NOMO-1 treated with dmso at 0.1 percent for 144 hours (cell line): Measurements from ENCODE around the gene TEAD1.
A peak's percentile ranks its signal among the peaks of the same experiment; 100 is the strongest.

Experiments used
- DNase-seq: peaks from one replicate; lab custom pipeline; 2025; ENCODE audit not compliant: unreplicated experiment; lab: John Stamatoyannopoulos, UW

The TEAD1 gene

DNA sequence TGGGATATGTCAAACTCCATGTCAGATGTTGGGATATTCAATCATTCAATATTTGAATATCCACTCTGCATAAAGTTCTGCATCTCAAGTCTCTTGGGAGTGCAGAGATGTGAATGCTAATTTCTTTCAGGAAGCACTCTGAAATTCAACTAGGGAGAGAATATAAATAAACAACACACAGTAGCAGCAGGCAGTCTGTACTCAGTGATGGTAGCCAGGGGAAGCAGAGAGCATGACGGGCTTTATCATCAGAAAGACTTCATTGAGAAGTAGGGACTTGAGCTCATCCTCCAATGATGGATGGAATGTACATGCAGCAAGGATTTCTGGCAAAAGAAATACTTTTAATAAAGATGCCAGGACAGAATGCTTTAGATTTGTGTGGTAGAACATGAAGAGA is 9.8 kb upstream of the TEAD1 start:
- DNase-seq: no peak

DNA sequence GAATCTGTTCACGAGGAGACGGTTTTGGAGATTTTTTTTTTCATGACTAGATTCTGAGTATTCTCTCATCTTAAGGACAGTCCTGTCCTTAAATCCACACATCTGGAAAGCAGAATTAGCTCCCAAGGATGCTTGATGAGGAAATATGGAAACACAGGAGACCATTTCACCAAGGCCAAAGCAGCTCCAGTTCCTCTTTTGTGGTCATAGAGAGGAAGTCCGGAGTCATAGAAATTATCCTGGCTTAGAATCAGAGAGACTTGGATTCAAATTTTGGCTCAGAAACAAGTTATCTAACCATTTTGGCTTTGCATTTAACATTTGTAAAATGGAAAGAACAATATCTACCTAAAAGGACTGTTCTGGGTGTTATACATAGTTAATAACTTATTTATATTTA is 7.3 kb upstream of the TEAD1 start:
- DNase-seq: peak; percentile 58

DNA sequence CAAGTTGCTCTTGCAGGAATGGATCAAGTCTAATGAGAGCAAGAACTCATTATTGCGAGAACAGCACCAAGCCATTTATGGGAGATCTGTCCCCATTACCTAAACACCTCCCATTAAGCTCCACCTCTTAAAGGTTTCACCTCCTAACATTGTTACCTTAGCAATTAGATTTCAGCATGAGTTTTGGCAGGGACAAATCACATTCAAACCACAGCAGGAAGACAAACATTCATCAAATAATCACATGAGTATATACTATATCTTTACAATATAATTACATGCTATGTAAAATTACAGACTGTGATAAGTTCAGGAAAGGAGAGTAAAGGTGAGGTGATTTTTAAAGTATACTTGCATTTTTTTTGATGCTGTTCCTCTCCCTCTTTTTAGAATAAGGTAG is 6.6 kb upstream of the TEAD1 start:
- no peak for DNase-seq

DNA sequence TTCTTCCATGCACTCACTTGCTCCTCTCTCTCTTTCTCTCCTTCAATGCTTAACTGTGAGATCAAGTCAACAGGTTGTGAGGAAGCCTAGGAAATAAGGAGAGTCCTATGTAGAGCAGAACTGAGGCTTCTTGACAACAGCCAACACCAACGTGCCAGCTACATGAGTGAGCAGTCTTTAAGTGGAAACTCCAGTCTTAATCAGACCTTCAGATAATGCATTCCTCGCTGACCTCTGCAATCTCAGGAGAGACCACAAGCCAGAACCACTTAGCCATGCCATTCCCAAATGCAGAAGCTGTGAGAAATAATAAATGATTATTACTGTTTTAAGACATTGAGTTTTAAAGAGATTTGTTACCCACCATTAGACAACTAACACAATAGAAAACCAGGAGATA is 6.1 kb upstream of the TEAD1 start:
- no peak for DNase-seq

DNA sequence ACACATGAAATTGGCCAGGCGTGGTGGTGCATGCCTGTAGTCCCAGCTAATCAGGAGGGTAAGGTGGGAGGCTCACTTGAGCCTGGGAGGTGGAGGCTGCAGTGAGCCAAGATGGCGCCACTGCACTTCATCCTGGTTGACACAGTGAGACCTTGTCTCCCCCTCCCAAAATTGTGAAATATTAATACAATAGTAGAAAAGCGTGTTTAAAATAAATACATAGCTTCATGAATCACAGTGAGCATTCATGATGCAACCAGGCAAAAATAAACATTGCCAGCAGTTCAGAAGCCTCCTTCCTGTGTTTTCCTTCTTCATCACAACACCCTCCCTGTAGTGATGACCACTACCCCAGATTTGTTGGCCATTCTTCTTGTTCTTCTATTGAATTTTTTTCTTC is 4.3 kb upstream of the TEAD1 start:
- no peak for DNase-seq

DNA sequence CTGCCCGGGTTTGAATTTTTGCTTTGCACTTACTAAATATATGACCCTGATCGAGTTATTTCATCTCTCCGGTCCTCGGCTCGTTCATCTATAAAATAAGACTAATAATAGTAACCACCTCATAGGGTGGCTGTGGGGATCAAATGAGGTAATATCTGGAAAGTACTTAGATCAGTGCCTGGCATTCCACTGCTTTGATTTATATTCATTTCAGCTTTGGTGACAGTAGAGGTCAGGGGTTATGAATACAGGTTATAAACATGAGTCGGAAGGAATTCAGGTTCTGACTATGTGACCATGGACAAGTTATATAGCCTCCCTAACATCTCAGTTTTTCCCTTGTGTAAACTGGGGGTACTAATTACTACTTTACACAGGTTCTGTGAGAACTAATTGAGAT is 2.9 kb upstream of the TEAD1 start:
- DNase-seq: no peak

DNA sequence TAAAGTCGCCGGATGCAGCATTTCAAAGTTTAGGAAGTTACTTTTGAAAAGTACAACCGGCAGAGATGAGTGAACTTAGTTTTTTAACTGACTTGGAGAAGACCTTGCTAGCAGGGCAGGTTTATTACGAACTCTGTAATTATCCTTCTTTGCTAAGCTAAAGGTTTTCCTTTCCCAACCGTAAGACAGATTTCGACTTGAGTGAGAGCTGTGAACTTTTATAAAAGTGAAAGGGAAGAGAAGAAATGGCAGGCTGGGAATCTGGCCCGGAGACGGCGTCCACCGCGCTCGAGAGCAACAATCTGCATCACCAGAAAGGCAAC is 659 bp upstream of the TEAD1 start:
- no peak for DNase-seq

DNA sequence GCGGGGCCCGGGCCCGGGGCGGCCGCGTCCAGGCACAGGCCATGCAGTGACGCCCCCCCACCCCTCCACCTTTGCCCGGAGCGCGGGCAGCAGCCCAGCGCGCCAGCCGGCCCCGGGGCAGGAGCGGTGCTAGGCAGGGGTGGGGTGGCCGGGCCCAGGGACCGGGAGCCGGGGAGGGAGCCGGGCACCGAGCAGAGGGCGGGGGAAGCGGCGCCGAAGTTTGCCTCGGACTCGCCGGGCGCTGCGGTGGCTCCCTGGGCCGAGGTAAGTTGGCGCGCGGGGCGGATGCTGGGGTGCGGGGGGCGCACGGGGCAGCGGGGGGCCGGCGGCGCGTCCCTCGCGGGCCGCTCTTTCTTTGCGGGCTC is 332 bp downstream of the TEAD1 start:
- no peak for DNase-seq

DNA sequence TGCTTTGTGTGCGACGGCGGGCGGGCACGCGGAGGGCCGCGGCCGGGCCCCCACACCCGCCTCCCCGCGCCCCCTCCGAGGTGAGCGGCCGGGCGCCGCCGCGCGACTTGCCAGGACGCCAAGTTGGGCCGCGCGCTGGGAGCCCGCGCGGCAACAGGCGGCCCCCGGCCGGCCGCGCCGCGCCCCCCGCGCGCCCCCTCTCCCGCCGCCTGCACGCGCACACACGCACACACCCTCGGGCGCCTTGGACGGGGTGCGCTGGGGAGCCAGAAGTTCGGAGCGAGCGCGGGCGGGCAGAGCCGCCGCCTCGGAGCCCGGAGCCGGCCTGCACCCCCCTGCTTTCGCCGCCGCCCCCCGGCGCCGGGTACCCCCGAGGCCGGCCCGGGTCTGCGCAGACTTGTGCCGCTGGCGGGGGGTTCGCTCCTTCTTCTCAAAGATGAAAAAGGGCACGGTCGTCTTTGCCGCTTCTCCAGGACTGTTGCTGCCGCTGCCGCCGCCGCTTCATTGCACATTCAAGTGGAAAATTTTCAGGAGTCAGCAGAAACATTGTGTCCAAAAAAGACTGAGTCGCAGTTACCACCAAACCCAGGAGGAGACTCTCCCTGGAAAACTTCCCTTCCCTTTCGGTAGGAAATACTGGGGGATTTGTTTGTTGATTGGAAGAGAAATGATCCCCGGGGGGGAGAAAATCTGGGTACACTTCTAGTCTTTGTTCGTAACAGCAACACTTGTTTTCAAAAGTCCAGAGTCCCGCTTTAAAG is 895 bp downstream of the TEAD1 start:
- no peak for DNase-seq

DNA sequence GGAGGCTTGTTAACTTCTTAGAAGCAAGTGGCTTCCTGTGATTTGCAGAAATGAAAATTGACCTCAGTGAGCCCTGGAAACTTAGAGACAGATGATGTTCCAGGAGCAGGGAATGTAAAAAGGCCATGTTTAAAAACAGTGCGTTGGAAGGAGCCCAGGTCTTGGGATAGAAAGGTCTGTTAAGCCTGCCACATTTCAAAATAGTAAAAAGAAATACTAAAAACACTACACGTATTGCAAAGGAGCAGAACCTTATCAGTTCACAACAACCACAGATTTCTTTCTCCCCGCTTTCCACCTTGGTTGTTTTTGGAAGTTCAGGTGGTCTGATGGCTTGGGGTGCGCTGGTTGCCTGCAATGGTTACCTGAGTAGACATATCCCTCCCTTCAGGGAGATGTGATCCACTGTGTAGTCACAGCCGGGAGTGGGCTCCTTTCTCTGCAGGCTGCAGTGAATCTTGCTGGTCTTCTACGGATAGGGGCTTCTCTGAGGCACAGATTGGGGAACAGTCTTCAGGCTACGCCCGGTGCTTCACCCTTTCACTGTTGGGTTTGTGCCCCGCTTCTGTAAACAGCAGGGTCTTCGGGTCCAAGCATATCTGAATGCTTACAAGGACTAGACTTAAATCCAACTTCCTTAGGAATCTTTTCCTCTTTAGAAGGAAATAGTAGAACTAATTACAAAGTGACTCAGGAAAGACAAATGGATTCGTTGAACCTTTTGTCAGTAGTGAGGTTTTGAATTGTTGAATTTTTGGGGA is 1.9 kb downstream of the TEAD1 start:
- DNase-seq: no peak

DNA sequence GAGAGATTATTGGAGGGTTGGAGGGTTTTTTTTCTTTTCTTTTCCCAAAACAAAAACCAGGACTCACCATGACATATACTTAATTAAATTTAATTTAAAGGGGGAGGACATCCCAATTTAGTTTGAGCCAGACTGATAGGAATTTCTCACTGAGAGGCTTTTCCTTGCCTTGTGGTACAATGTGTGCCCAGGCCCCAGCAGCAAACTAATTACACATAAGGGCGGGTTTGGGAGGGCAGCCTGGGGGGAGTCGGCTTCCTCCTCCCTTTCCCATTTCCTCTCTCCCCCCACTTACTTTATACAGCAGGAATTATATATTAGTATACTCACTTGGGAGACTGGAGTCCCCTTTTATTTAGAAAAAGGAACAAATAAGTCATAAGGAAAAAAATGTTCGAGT is 2.9 kb downstream of the TEAD1 start:
- no peak for DNase-seq

DNA sequence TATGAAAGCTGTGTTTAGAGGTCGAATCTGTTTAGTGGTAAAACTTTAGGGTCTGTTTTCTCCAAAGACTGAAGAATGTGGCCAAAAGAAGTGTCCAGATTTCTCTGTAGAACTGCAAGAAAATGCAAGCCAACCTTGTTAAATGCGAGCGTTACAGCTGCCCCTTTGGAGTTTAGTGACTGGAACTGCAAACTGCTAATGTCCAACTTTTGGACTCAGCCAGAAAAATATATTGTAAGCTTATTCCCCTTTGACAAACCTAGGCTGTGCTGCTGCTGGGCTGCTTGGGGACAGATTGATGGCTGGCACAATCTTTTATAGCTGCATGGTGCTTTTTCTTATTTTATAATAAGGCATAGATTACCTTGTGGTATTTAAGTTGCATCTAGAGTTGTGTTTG is 3.9 kb downstream of the TEAD1 start:
- no peak for DNase-seq

DNA sequence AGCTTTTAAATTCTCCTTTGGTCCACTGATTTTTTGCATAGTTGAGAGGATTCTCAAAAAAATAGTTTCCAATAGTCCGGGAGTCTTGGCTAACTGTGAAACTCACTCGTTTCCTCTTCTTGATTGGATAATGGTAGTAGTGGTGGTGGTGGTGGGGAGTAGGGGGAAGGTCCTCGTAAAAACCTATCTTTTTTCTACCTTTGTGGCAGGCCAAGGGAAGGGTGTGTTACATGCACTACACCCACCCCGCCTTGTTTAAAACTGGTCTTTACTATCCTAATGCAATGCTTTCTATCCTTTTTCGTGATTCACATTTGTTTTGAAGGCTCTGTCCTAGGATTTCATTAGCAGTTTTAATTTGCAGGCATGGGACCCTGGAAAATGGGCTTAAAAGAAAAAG is 4.8 kb downstream of the TEAD1 start:
- DNase-seq: no peak

DNA sequence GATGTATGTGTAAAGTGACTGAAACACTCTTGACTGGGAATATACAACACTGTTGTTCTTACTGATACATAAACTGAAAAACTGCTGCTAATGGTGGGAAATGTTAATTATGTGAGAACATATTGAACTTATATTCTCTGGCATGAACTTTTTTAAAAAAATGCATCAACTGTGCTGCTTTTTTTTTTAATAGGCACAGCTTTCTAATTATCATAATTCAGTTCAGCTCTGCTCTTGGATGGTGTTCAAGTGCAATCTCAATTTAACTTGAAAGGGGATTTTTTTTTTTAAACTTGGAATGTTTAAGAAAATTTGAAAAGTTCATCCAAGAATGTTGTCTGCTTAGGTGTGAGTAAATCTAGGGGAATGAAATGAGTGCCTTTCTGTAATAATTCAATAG is 5.2 kb downstream of the TEAD1 start:
- no peak for DNase-seq

DNA sequence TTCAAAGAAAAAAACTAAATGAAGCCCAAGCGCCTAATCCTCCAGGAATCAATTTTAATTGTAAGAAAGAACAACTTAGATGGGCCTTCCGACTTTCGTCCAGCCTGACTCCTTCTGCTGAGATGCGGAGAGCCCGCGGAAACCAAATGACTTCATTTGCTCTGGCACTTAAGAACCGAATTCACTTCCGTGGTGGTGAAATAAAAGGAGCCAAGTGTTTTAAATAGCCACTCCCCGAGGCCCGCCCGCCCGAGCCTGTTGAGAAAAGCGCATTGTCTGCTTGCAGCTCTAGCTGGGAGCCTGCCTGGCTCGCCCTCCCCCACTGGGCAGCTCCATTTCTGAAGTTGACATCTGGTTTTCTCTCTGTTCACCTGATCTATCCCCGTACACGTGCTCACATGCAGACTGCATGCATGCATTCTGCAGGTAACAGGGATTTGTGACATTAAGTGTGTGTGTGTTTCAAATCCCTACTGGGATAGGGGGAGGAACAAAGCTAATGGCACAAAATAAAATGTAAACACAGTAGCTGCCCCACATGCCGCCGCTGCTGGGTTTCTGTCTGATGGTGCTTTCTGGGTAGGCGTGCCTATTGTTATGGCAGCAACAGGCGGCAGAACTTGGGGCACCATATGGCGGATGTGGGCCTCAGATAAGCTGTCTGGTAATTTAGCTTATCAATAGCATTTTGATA is 6.2 kb downstream of the TEAD1 start:
- no peak for DNase-seq

DNA sequence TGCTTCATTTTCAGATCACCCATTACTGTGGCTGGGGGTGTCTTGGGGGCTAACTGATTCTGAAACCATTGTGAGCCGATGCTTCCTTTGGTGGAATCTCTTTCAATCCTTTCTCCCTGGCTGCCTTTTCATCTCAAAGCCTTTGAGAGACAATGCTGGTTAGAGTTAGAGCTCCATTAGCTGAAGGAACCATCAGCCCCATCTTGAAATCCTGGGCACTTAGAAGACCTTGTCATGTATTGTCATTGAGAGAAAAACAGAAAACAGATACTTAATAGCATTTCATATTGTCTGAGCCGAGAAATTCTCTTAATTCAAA is 6.7 kb downstream of the TEAD1 start:
- no peak for DNase-seq

DNA sequence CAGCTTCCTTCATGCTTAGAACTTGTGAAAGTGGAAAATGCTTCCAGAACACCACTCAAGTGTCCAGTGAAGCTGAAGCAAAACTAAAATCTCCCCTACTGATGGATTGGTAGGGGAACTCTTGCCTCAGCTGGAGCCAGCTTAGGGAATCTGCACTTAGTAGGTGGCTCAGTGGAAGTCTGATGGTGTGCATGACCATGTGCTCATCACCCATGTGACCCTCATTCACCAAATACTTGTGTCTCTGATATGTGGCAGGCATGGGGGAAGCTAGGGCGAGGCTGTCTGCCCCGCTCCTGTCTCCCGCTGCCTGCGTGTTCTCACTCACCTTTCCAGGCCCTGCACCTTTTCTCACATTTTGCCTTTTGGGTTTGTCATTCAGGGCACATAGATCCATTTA is 7.2 kb downstream of the TEAD1 start:
- no peak for DNase-seq

DNA sequence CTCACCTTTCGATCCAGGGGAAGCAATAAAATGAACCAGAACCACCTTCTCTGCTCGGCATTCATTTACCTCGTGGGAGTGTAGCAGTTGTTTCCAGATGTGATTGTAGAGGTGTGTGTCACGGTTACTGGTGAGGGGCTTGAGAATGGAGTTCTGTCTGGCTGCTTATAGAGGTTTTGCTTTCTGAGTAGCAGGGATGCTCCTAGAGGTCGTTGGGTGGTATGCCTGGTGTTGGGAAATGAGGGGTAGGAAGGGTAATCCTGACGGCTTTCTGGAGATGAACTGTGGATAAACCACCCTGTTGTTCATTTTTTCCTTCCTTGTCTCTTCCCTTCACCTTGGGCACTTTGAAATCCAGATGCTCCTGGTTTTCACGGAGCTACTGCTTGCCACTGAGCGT is 8.1 kb downstream of the TEAD1 start:
- no peak for DNase-seq

DNA sequence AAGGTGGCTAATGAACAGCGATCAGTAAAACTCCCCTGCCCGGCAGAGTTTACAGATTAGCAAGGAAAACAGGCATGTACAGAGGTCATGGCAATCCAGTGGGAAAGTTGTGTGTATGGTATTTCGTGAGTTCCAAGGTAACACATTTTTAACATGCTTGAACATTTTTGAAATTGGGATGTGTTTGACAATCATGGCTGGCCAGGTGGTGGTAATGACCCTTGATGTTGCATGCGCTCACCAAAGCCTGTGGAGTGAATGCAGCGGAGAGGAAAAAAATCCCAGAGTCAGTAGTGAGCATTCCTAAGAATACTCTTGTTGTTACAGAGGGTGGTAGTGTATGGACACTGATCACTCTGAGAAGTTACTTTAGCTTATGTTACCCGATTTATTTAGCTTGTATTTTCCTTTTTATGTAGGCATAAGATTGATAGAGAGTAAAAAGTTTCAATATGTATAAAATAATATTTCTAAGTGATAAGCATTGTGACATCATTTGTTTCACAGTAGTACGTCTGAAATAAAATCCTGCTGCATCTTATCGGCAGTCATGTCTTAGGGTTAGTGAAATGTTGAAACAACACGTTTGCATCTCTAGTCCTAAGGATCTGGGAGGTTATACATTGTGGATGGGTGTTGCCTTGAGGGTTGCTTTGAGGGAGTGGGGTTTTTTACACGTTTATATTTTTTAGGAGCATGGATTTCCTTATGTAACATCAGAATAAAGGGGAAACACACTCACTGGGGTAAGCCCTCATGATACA is 8.7 kb downstream of the TEAD1 start:
- DNase-seq: no peak

DNA sequence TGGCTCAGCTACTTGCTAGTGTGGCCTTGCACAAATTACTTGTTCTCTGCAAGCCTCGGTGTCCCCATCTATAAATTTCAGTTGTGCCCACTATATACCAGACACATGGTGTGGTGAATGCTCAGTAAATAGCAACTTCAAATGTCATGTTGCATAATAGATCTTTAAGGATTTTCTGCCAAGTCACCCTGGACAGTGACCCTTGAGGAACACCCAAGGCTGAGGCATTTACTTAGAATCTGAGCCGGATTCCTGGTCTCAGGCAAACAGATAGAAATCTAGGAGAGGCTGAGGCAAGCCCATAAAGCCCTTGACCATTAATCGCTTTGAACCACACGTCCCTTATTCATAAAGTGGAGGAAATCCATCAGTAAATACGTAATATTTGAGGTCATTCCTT is 9.7 kb downstream of the TEAD1 start:
- DNase-seq: no peak

DNA sequence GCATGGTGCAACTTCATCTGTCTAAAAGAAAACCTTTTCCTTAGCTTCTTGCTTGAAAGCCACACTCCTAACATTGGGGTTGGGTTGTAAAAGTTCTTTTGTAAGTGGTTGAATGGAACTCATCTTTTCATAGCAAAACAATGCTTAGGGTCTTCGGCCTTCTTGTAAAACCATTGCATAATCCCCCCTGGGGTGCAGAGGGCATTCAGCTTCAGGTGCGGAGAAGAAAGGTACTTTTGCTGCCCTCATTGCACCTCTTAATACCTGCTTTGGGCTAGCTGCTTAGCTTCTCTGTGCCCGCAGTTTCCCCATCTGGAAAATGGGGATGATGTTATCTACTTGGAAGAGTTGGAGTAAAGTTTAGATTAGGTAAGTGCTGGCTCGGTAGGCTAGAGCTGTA is 10.1 kb downstream of the TEAD1 start:
- DNase-seq: no peak

DNA sequence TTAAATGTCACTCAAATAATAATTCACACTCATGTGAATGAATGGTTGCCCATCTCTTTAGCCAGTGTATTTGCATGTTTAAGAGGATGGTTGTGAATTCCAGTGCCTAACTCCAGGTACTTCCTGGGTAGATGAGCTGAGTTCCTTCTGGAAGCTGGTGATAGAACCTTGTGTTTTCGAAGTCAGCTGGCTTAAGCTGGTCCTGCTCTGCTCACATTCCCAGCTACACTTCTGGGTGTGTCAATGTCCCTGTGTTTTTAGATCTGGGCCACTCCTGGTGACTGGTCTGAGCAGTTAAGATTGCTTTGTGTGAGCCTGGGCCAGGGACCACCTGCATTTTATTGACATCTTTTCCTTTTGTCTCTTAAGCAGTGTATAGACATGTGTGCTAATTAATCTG is 10.6 kb downstream of the TEAD1 start:
- no peak for DNase-seq
